GM06990 (cell line): ENCODE measurements around the gene UFD1.

Source experiments
- DNase-seq: peaks from one replicate; pipeline ENCODE4 v3.0.0-alpha.2; 2011; ENCODE audit not compliant: insufficient read length; ENCODE audit errors: extremely low read depth
- H3K27me3 ChIP-seq: replicated peaks from 2 replicates; pipeline ENCODE4 v1.6.0; 2011; ENCODE audit warnings: low read length; ENCODE audit not compliant: control insufficient read depth, insufficient read depth
- H3K36me3 ChIP-seq: 2 replicates; pipeline ENCODE4 v1.5.1; 2011; ENCODE audit warnings: low read length; ENCODE audit not compliant: control insufficient read depth, insufficient read depth
- H3K4me3 ChIP-seq: replicated peaks from 2 replicates; pipeline ENCODE4 v1.5.1; 2011; ENCODE audit warnings: low read depth, mild to moderate bottlenecking, control low read depth, low read length
- CTCF ChIP-seq: IDR thresholded peaks from 2 replicates; pipeline ENCODE4 v1.5.1; 2011; ENCODE audit warnings: low read length, control low read depth, mild to moderate bottlenecking, inconsistent platforms; ENCODE audit not compliant: insufficient read depth, poor library complexity, severe bottlenecking

UFD1 gene

GRCh38 chr22:19434829-19435580 is 44.0 kb downstream of the UFD1 start:
- Histone ChIP-seq H3K27me3 (no peaks in the 10 kb centered on the region), H3K36me3 (peaks cover 5% of the 10 kb centered on the region), H3K4me3 (no peak overlapping the region)
- DNase-seq: no peak
- no peak for TF ChIP-seq CTCF

GRCh38 chr22:19434401-19434800 is 44.6 kb downstream of the UFD1 start:
- H3K4me3 ChIP-seq: no peak overlapping the region
- H3K36me3 ChIP-seq: peaks cover 5% of the 10 kb centered on the region
- TF ChIP-seq CTCF: no peak
- no peak for DNase-seq
- H3K27me3 ChIP-seq: no peaks in the 10 kb centered on the region

GRCh38 chr22:19432133-19432851 is 46.7 kb downstream of the UFD1 start, which contains the start of gene MRPL40:
Gene MRPL40, plus strand, starts transcription at chr22:19432545. Its CDS starts 10 bp downstream, at chr22:19432555.
- H3K27me3 ChIP-seq: no peaks in the 10 kb centered on the region
- peaks cover 5% of the 10 kb centered on the region for H3K36me3 ChIP-seq
- TF ChIP-seq CTCF: no peak
- peak; percentile 98 for DNase-seq
- peak within 1 kb of the TSS; percentile 99 for H3K4me3 ChIP-seq

- no peaks in the 10 kb centered on the region for H3K27me3 ChIP-seq
- peaks cover 3% of the 10 kb centered on the region for H3K36me3 ChIP-seq
- no peak for TF ChIP-seq CTCF
- peak; percentile 91 for DNase-seq
- peak within 1 kb of the TSS; percentile 99 for H3K4me3 ChIP-seq
These were observed 47.3 kb downstream of the UFD1 start, which contains the start of gene HIRA for GRCh38 chr22:19431649-19432132. Gene HIRA, minus strand, starts transcription at chr22:19431733. Its CDS starts 257 bp downstream, at chr22:19431476.

- TF ChIP-seq CTCF: no peak
- peak overlapping the region; percentile 99 for H3K4me3 ChIP-seq
- DNase-seq: peak; percentile 60
- H3K27me3 ChIP-seq: no peaks in the 10 kb centered on the region
- H3K36me3 ChIP-seq: peaks cover 2% of the 10 kb centered on the region
These were observed 48.0 kb downstream of the UFD1 start for GRCh38 chr22:19430890-19431541.
